ENCODE data around the gene FAM219B. TPM values are rescaled to one million over a fixed set of nuclear protein-coding genes. Genes with fewer than 3 reads are reported as not detected.
"Not testable (repeated sequence)": the region's sequence is repeated elsewhere in the genome, so short reads cannot be mapped to it uniquely, and the experiment has no call there.

The FAM219B gene
- total RNA-seq, 2 donors from 2014 or later: 25.4 to 42.8 TPM

- intact Hi-C loops (cut with DNase I): no loop called here
- WGBS, 2 donors: 13 to 22% methylated on average over 2 of the region's 2 CpGs
- H3K4me1 ChIP-seq: peaks cover 33% of the 10 kb centered on the region
- H3K27ac ChIP-seq: no peak overlapping the region
- H3K4me3 ChIP-seq: no peak overlapping the region
- peaks cover 0 to 6% of the 10 kb centered on the region in 2 donors for H3K36me3 ChIP-seq (replicated peaks in 1 of 2; ENCODE audit: insufficient read depth in 1 of 2, low read depth in 2 of 2)
- no peaks in the 10 kb centered on the region for H3K9me3 ChIP-seq
- no peak for ATAC-seq
- TF ChIP-seq POLR2A (IDR thresholded peaks at IDR 0.05) (no peak), CTCF (IDR thresholded peaks at IDR 0.05) (no peak)
- no peak for DNase-seq
- no peaks in the 10 kb centered on the region for H3K27me3 ChIP-seq
Measured at GRCh38 chr15:74933573-74933972, 26.9 kb upstream of the FAM219B start.

GRCh38 chr15:74928771-74929198, 22.1 kb upstream of the FAM219B start:
- Histone ChIP-seq H3K9me3 (no peaks in the 10 kb centered on the region), H3K27ac (no peak overlapping the region), H3K36me3 (replicated peaks in 1 of 2; ENCODE audit: insufficient read depth in 1 of 2, low read depth in 2 of 2) (peaks cover 0 to 15% of the 10 kb centered on the region in 2 donors), H3K27me3 (no peaks in the 10 kb centered on the region), H3K4me3 (no peak overlapping the region), H3K4me1 (peaks cover 4% of the 10 kb centered on the region)
- TF ChIP-seq POLR2A (IDR thresholded peaks at IDR 0.05): no peak
- no peak for TF ChIP-seq CTCF (IDR thresholded peaks at IDR 0.05)
- WGBS, 2 donors: 89 to 91% methylated on average over 5 of the region's 5 CpGs
- ATAC-seq (no peak), DNase-seq (no peak)
- intact Hi-C loops (cut with DNase I): no loop called here

GRCh38 chr15:74924525-74924924, 17.9 kb upstream of the FAM219B start:
- ATAC-seq (no peak), DNase-seq (no peak)
- Histone ChIP-seq H3K27ac (no peak overlapping the region), H3K4me3 (no peak overlapping the region), H3K9me3 (no peaks in the 10 kb centered on the region), H3K4me1 (peaks cover 2% of the 10 kb centered on the region), H3K27me3 (no peaks in the 10 kb centered on the region), H3K36me3 (replicated peaks in 1 of 2; ENCODE audit: insufficient read depth in 1 of 2, low read depth in 2 of 2) (peaks cover 0 to 34% of the 10 kb centered on the region in 2 donors)
- intact Hi-C loops (cut with DNase I): no loop called here
- WGBS, 2 donors: 89 to 92% methylated on average over 3 of the region's 3 CpGs
- no peak for TF ChIP-seq CTCF (IDR thresholded peaks at IDR 0.05)
- TF ChIP-seq POLR2A (IDR thresholded peaks at IDR 0.05): no peak

GRCh38 chr15:74920456-74920855, 13.8 kb upstream of the FAM219B start:
- Histone ChIP-seq H3K4me1 (no peaks in the 10 kb centered on the region), H3K4me3 (no peak overlapping the region), H3K36me3 (replicated peaks in 1 of 2; ENCODE audit: insufficient read depth in 1 of 2, low read depth in 2 of 2) (peaks cover 0 to 37% of the 10 kb centered on the region in 2 donors), H3K9me3 (no peaks in the 10 kb centered on the region), H3K27me3 (no peaks in the 10 kb centered on the region), H3K27ac (no peak overlapping the region)
- intact Hi-C loops (cut with DNase I): no loop called here
- TF ChIP-seq POLR2A (IDR thresholded peaks at IDR 0.05): no peak
- no peak for TF ChIP-seq CTCF (IDR thresholded peaks at IDR 0.05)
- 72 to 94% methylated on average over 8 of the region's 8 CpGs for WGBS, 2 donors
- no peak for DNase-seq
- ATAC-seq: no peak

- WGBS, 2 donors: 90 to 91% methylated on average over 6 of the region's 6 CpGs
Measured at GRCh38 chr15:74917676-74918075, 11.0 kb upstream of the FAM219B start.

GRCh38 chr15:74913799-74914198, 7.1 kb upstream of the FAM219B start:
- WGBS, 2 donors: 96 to 98% methylated on average over 8 of the region's 8 CpGs
- H3K4me3 ChIP-seq; H3K4me1 ChIP-seq; ATAC-seq; H3K27me3 ChIP-seq; intact Hi-C loops (cut with DNase I); H3K9me3 ChIP-seq; H3K27ac ChIP-seq; DNase-seq: not testable (repeated sequence)
- peaks cover 0 to 14% of the 10 kb centered on the region in 2 donors for H3K36me3 ChIP-seq (replicated peaks in 1 of 2; ENCODE audit: insufficient read depth in 1 of 2, low read depth in 2 of 2)

More at GRCh38 chr15:74917676-74918075, 11.0 kb upstream of the FAM219B start:
- intact Hi-C loops (cut with DNase I): no loop called here
- Histone ChIP-seq H3K4me1 (no peaks in the 10 kb centered on the region), H3K4me3 (no peak overlapping the region), H3K9me3 (no peaks in the 10 kb centered on the region), H3K27ac (no peak overlapping the region), H3K36me3 (replicated peaks in 1 of 2; ENCODE audit: insufficient read depth in 1 of 2, low read depth in 2 of 2) (peaks cover 0 to 31% of the 10 kb centered on the region in 2 donors), H3K27me3 (no peaks in the 10 kb centered on the region)
- DNase-seq (no peak), ATAC-seq (no peak)
- TF ChIP-seq POLR2A (IDR thresholded peaks at IDR 0.05) (no peak), CTCF (IDR thresholded peaks at IDR 0.05) (no peak)
